AG04449 (cell line): Measurements from ENCODE around the gene DENND4A.

Source experiments
- CTCF ChIA-PET: fragments of 350-600 bp; formaldehyde crosslinking; extraction: SDS; loops from one replicate; lab custom pipeline; 2021; ENCODE audit warnings: antibody characterized with exemption; lab: Yijun Ruan, JAX
- POLR2A ChIA-PET: fragments of 400-600, 350-600 bp; formaldehyde crosslinking; extraction: SDS; loops from one replicate; lab custom pipeline; 2020; ENCODE audit warnings: antibody characterized with exemption, inconsistent platforms; lab: Yijun Ruan, JAX
- DNase-seq: peaks from one replicate; pipeline ENCODE4 v3.0.0-alpha.2; 2010; ENCODE audit warnings: low read depth, low spot score
- H3K4me3 ChIP-seq: 2 replicates; pipeline ENCODE4 v1.5.1; 2011; ENCODE audit warnings: low read depth, mild to moderate bottlenecking, control low read depth, low read length
- TF ChIP-seq, protein P1 (sequence below): IDR thresholded peaks from one replicate; pipeline ENCODE4 v1.5.1; 2011; ENCODE audit warnings: mild to moderate bottlenecking, moderate library complexity, low read length, control low read depth, inconsistent platforms; ENCODE audit not compliant: insufficient read depth; ENCODE audit errors: missing control alignments

The DENND4A gene

DNA sequence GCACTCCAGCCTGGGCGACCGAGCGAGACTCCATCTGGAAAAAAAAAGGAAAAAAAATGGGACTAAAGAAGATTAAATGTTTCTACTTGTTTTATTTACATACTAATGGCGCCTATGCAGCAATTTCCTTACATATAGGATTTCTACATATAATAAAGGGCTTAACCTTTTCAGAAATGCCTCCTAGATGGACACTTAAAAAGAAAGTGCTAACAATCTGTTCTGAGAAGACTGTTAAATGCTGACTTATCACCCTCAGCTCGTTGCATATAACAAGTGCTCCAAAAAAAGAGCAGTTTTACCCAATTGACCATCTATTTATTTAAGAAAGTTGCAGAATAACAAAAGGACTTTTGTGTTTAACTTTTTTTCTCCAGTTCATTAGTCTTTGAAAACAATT, 32.7 kb downstream of the DENND4A start:
- CTCF ChIA-PET: interaction anchor here (1.2 kb wide), 1 partner anchor 21 kb away, joined by 3 read pairs; no protein-coding TSS in a partner anchor
- TF ChIP-seq, protein P1, sequence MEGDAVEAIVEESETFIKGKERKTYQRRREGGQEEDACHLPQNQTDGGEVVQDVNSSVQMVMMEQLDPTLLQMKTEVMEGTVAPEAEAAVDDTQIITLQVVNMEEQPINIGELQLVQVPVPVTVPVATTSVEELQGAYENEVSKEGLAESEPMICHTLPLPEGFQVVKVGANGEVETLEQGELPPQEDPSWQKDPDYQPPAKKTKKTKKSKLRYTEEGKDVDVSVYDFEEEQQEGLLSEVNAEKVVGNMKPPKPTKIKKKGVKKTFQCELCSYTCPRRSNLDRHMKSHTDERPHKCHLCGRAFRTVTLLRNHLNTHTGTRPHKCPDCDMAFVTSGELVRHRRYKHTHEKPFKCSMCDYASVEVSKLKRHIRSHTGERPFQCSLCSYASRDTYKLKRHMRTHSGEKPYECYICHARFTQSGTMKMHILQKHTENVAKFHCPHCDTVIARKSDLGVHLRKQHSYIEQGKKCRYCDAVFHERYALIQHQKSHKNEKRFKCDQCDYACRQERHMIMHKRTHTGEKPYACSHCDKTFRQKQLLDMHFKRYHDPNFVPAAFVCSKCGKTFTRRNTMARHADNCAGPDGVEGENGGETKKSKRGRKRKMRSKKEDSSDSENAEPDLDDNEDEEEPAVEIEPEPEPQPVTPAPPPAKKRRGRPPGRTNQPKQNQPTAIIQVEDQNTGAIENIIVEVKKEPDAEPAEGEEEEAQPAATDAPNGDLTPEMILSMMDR: no peak
- no peak overlapping the region for H3K4me3 ChIP-seq
- POLR2A ChIA-PET: no interaction called here
- no peak for DNase-seq

DNA sequence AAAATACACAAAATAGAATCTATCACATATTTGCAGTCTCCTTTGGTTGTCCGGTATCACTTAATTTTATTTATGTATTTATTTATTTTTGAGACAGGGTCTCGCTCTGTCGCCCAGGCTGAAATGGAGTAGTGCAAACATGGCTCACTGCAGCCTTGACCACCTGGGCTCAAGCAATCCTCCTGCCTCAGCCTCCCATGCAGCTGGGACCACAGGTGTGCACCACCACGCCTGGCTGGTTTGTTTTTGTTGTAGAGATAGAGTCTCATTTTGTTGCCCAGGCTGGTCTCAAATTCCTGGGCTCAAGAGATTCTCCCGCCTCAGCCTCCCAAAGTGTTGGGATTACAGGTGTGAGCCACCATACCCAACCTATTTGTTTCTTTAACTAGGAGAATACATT, 33.9 kb downstream of the DENND4A start:
- ChIA-PET POLR2A (no interaction called here), CTCF (no interaction called here)
- no peak for DNase-seq
- TF ChIP-seq, protein P1: no peak
- no peak overlapping the region for H3K4me3 ChIP-seq

DNA sequence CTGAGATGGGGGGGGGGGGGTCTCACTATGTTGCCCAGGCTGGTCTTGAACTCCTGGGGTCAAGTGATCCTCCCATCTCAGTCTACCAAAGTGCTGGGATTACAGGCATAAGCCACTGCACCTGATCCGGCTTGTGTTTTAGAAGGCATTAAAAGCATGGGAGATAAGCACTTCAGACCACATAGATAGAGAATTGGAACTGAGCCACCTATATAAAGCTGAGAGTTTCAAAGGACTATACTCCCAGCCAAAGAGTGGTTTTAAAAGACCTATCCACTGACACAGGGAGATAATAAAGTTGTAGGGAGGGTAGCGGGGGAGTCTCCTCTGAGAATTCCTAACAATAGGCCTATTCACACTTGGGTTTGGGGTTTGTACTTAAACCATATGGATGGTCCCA, 34.8 kb downstream of the DENND4A start:
- DNase-seq: no peak
- H3K4me3 ChIP-seq: no peak overlapping the region
- CTCF ChIA-PET: no interaction called here
- POLR2A ChIA-PET: no interaction called here
- TF ChIP-seq, protein P1: no peak

DNA sequence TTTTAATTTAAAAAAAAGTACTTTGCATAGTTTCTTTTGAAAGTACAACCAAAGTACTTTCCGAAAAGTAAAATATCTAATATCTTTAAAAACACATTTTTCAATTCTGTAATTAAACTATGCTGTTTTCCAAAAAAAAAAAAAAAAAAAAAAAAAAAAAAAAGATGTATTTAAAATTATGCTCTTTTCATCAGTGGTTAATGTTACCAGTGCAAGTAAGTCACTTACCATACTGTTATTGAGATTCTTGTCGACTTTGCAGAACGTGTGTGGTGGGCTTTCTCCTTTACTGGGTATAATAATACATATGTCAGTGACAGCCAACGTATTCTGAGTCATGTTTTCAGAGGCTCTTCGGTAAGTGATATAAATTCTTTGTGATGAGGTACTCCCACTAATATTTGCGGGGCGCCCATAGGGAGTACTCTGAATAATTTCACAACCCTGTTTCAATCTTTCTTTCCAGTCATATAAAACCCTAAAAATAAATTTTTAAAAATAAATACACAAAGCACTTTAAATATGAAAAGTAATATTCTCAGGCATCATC, 39.9 kb downstream of the DENND4A start:
- ChIA-PET POLR2A (no interaction called here), CTCF (no interaction called here)
- no peak for DNase-seq
- TF ChIP-seq, protein P1: no peak
- no peak overlapping the region for H3K4me3 ChIP-seq

DNA sequence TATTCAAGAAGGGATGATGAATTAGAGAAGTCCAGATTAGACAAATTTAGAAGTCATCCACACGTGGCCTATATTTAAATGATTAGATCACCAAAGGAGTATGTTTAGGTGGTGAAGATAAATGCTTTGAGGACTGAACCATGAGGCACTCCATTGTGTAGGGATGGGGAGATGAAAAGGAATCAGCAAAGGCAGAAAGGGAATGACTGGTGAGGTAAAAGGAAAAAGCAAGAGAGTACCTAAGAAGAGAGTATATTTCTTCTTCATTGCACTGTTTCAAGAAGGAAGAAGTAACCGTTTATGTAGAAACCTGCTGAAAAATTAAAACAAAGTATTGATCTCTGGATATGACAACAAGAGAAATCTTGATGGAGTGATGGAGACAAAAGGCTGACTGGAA, 40.7 kb downstream of the DENND4A start:
- H3K4me3 ChIP-seq: no peak overlapping the region
- DNase-seq: no peak
- TF ChIP-seq, protein P1: no peak
- CTCF ChIA-PET: no interaction called here
- POLR2A ChIA-PET: no interaction called here

DNA sequence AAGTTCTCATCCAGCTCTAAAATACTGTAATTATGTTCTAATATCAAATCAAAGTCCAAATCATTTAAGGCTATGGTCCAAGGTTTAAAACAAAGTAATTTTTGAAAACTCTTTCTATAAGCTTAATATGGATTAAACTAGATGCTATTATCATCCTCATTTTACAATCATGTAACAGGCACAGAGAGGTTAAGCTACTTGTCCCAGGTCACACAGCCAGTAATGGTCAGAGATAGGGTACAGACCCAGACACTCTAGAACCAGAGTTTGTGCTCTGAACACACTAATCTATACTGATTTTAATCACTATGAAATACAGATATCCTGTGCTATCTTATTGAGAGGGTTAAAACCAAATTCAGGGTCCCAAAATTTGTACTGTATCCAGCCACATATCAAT, 44.8 kb downstream of the DENND4A start:
- TF ChIP-seq, protein P1: no peak
- POLR2A ChIA-PET: interaction anchor here (0.7 kb wide), 1 partner anchor 87 kb away, joined by 4 read pairs; no protein-coding TSS in a partner anchor
- CTCF ChIA-PET: interaction anchor here (1.2 kb wide), 1 partner anchor 111 kb away, joined by 3 read pairs; no protein-coding TSS in a partner anchor
- DNase-seq: no peak
- H3K4me3 ChIP-seq: no peak overlapping the region
